Astrocyte of the hippocampus (primary cell): Measurements from ENCODE around the gene CD300LG.
A peak's percentile ranks its signal among the peaks of the same experiment; 100 is the strongest.
"Not testable (repeated sequence)": the region's sequence is repeated elsewhere in the genome, so short reads cannot be mapped to it uniquely, and the experiment has no call there.

ENCODE experiments used
- DNase-seq: peaks from one replicate; pipeline ENCODE4 v3.0.0; 2011; ENCODE audit warnings: low read depth, low spot score

Gene CD300LG

GRCh38 chr17:43877451-43878155, 30.6 kb downstream of the CD300LG start:
- DNase-seq: no peak

- DNase-seq: peak; percentile 91
These were observed 31.5 kb downstream of the CD300LG start for GRCh38 chr17:43878260-43879175.

GRCh38 chr17:43879723-43880419, 32.9 kb downstream of the CD300LG start:
- no peak for DNase-seq

GRCh38 chr17:43880420-43880991, 33.5 kb downstream of the CD300LG start:
- peak; percentile 37 for DNase-seq

GRCh38 chr17:43881181-43881580, 34.2 kb downstream of the CD300LG start:
- no peak for DNase-seq

- no peak for DNase-seq
These were observed 35.0 kb downstream of the CD300LG start for GRCh38 chr17:43881758-43882505.

GRCh38 chr17:43882761-43883415, 35.9 kb downstream of the CD300LG start:
- no peak for DNase-seq

GRCh38 chr17:43888548-43888947, 41.6 kb downstream of the CD300LG start:
- no peak for DNase-seq

- no peak for DNase-seq
These were observed 43.3 kb downstream of the CD300LG start for GRCh38 chr17:43890240-43890639.

- DNase-seq: no peak
These were observed 45.1 kb downstream of the CD300LG start for GRCh38 chr17:43891851-43892646.

- no peak for DNase-seq
These were observed 45.6 kb downstream of the CD300LG start for GRCh38 chr17:43892647-43892952.

- DNase-seq: not testable (repeated sequence)
These were observed 47.5 kb downstream of the CD300LG start for GRCh38 chr17:43894494-43894893.

GRCh38 chr17:43897831-43898230, 50.9 kb downstream of the CD300LG start:
- DNase-seq: no peak

- no peak for DNase-seq
These were observed 51.5 kb downstream of the CD300LG start for GRCh38 chr17:43898446-43898845.

GRCh38 chr17:43900183-43900857, 53.3 kb downstream of the CD300LG start:
- peak; percentile 94 for DNase-seq

GRCh38 chr17:43900858-43901754, 54.1 kb downstream of the CD300LG start:
- no peak for DNase-seq

GRCh38 chr17:43901861-43902589, 55.0 kb downstream of the CD300LG start:
- no peak for DNase-seq
